Stimulated activated CD8-positive, alpha-beta memory T cell treated with anti-CD3 and anti-CD28 coated beads, Interleukin-4, amount 100 ng/mL, for 24 hours (primary cell): ENCODE measurements around the gene CAND1.

Experiments used
- DNase-seq: peaks from one replicate; pipeline ENCODE4 v3.0.0-alpha.2; 2020; ENCODE audit warnings: low read depth

The CAND1 gene

DNA sequence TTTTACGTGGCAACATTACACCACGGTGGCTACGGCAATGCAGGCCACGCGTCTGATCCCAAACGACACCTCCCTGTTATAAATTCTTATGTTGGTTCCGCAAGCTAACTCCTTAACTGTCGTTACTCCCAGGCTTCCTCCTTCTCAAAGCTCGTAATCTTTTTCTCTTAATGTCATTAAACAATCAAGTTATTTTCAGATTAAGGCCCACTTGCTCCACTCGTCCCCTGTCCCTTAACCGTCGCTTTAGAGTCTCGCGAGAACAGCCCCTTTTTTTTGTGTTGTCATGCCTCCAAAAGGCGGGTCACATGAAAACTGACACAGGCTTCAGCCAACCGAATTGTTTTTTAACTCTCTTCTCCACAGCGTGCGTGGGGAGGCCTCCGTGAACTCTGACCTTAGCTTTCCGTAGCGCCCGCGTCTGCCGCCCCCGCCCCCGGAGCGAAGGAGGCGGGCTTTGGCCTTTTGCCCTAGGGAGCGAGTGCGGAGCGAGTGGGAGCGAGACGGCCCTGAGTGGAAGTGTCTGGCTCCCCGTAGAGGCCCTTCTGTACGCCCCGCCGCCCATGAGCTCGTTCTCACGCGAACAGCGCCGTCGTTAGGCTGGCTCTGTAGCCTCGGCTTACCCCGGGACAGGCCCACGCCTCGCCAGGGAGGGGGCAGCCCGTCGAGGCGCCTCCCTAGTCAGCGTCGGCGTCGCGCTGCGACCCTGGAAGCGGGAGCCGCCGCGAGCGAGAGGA lies at the start of gene CAND1:
CAND1 (plus strand) TSS at position 463 of the 737 bp plus-strand sequence. CDS start 360 bp downstream, outside the sequence.
- DNase-seq, result peak; percentile 94

DNA sequence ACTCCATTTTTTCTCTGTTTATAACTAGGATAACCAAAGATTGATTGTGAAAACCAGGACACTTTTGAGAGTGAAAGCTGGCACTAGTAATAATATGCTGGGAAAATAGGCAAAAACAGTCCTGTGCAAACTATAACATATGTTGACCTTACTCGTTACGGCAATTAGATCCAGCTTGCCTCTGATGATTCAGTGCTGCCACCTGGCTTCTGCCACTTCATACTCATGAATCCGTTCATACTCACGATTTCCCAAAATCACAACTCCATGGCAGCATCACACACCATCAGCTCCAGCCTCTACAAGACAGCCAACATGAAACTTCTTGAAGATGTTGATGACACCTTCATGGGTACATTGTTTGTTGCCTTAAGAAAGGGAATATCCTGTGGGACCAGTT lies 49.1 kb upstream of the CAND1 start:
- no peak for DNase-seq

DNA sequence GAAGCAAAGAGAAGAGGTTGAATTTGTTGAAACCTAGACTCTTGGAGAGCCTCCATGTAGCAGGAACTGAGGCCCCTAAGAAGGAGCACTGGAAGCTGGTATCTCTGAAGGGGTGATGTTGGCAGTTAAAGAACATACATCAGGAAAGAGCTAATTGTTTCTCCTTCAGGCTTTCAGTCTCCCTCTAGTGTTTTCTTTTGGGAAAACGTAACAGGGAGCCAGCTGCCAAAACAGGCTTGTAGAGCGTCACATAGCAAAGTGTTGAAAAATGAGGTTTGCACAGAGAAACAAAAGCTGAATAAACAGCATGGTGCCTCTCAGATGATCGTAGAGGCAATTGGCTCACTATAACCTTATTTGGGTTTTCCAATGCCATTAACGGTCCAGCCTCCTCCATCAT lies 46.9 kb upstream of the CAND1 start:
- no peak for DNase-seq

DNA sequence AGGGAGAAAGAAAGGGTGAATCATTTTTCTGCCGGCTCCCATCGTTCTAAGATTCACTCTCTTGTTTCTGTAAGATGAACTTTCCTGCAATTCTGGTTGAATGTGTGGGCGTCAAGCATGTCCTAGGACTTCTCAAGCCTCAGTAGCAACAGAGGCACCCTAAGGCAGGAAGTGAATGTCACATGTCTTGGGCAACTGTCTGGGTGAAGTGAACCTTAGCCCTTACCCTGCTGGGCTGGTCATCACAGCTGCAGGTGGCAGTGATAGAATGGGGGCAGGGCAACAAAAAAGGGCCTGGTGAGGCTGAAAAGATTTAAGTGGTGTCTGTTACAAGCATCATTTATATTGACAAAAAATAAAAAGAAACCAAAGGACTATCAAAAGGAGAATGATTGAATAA lies 45.9 kb upstream of the CAND1 start:
- no peak for DNase-seq

DNA sequence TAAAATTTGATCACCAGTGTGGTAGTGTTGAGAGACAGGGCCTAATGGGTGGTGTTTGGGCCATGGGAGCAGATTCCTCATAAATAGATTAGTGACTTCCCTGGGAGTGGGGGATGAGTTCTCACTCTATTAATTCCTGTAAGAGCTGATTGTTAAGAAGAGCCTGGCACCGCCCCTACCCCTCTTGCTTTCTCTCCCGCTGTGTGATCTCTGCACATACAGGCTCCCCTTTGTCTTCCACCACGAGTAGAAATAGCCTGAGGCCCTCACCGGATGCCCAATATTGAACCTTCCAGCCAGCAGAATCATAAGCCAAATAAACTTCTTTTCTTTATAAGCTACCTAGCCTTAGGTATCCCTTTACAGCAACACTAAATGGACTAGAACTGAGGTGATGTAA lies 31.9 kb upstream of the CAND1 start:
- no peak for DNase-seq

DNA sequence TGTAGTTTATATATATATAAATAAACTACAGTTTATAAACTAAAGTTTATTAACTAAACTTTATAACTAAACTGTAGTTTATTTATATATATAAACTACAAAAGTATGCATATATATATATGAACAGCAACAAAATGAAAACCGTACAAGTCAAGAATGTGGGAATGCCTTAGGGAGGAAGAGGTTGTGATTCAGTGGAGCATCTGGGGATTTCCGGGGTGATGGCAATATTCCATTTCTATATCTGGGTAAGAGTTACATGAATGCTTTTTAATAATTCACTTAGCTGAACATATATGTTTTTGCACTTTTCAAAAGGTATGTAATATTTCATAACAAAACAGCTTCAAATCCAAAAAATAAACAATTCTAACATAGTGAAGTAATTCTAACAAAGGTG lies 30.1 kb upstream of the CAND1 start:
- no peak for DNase-seq

DNA sequence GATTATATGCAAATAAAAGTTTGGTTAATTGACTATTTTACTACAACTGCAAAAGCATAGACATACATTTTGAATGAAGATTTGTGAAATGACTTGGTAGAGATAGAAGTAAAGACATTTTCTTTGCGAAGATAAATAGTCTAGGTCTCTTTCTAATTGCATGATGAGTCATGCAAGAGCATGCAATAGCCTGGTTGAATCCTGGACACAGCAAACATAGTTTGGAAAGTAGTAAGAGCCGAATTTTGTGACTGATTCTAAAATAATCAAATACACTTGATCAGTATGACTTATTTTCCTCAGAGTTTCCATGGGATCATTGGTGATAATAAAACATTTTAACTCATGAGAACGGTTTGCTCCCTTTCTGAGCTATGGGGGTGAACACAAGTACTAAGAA lies 27.7 kb upstream of the CAND1 start:
- no peak for DNase-seq

DNA sequence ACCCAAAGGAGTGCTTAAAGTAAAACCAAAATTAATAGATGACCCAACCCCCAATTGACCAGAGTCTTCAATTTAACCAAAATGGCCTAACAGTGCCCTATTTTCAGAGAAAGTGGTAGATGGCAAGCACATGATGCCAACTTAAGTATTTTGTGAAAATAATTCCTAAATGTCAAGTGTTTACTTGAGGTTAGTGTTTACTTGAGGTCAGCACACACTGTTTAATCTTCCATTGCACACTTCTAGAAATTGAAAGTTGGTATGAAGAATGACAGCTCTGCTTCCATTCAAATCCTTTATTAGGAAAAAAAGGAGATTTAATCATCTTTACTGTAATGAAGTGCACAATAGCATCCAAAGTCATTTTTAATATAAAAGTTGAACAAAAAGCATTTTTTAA lies 25.9 kb upstream of the CAND1 start:
- no peak for DNase-seq

DNA sequence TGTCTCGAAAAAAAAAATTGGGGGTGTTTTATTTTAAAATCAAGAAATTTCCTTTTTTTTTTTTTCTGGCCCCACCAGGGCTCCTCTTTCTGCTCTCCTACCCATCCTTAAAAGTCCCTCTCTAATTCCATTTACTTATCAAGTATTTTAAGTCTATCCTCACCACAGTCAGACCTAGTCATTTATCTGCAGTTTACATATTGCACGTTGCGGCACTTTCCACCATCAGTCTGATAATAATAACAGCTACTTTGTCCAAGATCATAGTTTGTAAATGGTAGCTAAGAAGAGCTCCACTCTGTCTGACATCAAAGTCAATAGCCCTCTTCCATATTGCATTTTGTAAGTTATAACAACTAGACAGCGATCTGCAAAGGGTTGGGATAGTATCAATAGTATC lies 23.6 kb upstream of the CAND1 start:
- no peak for DNase-seq

DNA sequence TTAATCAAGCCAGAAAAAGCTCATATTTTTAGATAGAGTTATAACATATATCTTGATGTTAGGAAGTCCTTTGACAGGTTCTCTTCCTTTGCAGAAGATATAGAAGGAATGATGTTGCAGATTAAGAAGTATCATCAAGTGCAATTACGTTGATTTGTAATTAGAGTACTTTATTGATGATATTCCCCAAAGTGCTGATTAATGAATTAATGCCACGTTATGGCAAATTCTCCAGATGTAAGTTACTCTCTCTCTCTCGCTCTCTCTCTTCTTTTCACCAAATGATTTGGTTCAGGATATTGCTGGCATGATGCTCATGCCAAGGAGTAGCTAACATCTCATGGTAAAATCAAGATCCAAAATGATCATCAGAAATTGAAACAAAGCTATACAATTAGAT lies 18.1 kb upstream of the CAND1 start:
- DNase-seq, result no peak

DNA sequence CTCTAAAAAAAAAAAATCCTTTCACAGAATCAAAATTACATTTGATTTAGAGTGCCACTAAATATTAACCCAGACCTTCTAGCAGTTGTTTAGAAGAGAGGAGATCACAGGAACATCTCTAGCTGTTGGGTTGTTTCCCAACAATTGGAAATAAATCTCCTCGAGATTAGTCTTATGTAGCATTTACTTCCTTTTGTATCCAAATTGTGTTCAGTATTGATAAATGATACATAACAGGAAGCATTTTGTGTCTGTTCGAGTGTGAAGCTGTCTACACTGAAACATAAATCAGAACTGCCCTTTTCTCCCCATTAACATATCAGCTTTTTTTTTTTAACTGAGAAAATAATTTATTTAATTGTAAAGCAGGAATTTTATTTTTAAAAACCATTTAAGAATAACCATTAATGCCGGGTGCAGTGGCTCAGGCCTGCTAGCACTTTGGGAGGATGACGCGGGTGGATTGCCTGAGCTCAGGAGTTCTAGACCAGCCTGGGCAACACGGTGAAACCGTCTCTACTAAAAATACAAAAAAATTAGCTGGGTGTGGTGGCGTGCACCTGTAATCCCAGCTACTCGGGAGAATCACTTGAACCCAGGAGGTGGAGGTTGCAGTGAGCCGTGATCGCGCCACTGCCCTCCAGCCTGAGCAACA lies 14.7 kb upstream of the CAND1 start:
- DNase-seq, result no peak

DNA sequence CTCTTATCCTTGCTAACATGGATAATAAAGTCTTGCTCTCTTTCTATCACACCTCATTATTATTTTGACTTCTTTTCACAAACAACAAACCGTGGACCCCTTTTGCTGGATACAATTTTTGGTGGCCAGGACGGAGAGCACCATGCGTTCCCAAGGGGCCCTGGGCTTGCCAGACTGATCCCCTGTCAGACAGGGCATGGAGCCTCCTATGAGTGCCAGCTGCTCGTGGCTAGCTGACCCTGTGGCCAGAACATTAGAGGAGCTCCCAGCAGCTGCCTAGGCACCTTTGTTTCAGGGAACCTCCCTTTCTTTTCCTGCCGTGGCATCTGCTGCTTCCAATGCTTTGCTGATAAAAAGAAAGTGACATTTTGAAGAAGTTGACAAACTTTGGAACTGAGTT lies 12.5 kb upstream of the CAND1 start:
- DNase-seq, result no peak

DNA sequence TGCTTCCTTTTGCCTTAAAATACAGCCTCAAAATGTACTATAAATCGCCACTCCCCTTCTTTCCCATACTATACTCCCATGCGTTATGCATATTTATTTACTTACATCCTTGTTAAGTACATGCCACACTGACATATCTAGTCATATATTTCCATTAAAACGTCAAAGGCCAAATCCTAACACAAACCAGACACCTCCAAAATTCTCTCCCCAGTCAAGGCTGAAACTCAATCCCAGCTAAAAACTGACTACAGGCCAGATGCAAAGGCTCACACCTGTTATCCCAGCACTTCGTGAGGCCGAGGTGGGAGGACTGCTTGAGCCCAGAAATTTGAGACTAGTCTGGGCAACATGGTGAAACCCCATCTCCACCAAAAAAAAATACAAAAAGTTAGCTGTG lies 5.7 kb upstream of the CAND1 start:
- no peak for DNase-seq

DNA sequence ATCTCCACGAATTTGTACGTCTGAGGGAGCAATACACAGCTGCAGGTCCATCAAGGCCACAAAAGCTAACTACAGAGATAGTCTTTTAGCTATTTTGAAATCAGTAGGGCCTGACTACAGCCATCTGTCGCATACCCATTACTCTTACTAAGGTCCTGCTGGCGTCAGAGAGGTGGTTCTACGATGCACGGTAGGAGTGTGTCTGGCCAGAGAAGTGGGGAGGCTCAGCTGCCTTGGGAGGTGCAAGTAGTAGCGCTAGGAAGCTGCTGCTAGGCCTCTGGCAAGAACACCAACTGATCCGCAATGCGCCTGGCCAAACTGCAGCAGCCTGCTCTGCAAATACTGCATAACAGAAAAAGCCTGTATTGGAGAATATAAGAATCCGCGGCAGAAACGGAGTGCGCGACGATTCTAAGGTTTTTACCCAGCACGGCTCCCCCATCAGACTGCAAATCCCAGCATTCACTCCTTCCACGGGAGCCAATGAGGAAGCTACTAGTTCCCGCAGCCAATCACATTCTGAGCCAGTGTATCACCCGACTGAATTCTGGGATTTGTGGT lies 743 bp upstream of the CAND1 start:
- peak; percentile 68 for DNase-seq

DNA sequence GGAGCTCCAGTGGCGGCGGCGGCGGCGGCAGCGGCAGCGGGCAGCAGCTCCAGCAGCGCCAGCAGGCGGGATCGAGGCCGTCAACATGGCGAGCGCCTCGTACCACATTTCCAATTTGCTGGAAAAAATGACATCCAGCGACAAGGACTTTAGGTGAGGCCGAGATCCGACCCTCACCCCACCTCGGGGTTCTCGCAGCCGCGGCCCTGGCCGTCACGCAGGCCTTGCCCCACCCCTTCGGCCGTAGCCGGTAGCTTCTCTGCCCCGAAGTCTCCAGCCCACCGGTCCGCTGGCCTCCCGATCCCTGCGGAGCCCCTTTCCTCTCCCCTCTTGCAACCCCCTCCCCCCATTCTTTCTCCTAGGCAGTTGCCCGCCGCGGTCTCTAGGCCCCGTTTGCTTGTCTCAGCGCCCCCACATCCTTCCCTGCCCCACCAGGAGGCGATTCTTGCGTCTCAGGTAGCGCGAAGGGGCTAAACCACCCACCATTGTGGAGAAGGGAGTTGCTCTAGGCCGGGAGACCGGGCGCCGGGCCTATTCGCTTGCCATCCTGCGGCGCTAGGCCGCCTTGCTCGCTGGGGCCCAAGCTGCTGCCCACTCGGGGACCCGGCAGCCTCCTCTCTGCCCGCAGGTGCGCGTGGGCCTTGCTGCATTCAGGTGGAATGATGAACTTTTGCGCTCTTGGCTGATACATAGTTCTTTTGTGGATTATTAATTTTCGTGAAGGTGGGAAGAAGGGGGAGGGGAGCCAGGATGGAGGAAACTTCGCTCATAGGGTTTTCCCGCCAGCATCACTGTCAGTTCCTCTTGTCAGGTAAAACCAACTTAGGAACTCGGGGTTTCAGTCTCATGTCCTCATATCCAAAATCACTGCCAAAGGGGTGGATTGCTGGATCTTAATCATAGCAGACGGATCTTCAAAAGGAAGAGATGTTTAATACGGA lies 745 bp downstream of the CAND1 start:
- DNase-seq, result peak; percentile 19

DNA sequence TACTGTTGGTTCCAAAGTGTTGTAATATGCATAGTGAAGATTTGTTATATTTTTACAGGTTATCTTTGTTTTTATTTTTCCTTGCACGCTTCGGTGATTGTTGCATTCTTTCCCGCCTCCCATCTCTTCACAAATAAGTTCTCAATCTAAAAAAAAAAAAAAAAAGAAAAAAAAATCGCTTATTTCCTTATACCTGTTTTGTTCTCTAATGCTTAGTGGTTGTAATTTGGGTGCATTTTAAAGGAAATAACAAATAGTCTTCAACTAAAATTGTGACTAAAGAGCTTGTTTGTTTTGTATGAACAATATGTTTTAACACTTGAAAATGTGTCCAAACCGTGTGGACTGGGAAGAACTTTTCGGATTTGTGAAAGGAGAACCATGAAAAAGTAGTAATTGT lies 1.5 kb downstream of the CAND1 start:
- DNase-seq, result no peak

DNA sequence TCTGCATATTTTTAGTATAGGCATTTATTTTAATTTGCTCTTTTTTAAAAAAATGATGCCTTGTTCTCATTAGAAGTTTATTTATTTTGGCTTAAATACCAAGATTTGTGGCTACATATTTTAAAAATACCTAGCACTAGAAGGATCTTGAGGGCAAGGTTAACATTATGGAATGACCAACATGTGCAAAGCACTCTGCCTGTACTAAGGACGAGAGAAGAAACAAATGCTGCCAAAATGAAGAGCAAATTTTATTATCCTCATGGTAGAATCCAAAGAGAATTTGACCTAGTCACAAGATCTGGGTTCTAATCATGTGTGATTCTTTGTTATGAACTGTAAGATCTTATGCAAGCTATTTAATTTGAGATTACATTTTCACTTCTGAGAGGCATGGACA lies 2.8 kb downstream of the CAND1 start:
- no peak for DNase-seq

DNA sequence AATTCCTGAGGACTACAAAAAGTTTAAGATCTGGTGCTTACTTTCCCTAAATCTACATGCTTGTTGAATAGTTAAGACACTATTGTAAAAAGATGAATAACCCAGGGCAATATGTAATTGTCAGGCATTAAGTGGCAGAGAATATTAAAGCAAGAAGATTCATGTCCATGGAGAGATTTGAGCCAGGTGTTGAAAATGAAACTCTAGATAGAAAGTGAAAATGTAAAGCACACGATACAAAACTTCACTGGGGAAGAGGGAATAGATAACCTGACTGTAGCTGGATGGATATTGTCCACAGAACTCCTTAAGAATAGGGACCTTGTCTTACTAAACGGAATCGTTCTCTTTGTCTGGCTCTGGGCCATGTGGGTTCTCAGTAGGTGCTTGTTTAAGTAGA lies 5.0 kb downstream of the CAND1 start:
- DNase-seq, result no peak

DNA sequence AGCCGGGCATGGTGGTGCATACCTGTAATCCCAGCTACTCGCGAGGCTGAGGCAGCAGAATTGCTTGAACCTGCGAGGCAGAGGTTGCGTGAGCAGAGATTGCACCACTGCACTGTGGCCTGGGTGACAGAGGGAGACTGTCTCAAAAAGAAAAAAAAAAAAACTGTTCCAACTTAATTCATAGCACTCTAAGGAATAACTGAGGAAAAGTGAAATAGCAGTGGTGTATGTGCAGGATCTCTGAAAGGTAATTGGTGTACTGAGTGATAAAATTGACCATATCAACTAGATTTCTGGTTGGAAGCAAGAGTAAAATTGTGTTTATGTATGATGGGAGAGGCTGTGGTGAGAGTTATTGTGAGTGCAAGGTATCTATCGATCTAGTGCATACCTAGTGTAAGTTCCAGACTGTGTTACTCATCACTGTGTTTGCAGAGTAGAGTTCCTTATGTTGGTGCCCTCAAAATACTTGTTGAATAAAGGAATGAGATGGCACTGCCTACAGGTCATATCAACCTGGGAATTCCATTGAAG lies 6.3 kb downstream of the CAND1 start:
- DNase-seq, result no peak

DNA sequence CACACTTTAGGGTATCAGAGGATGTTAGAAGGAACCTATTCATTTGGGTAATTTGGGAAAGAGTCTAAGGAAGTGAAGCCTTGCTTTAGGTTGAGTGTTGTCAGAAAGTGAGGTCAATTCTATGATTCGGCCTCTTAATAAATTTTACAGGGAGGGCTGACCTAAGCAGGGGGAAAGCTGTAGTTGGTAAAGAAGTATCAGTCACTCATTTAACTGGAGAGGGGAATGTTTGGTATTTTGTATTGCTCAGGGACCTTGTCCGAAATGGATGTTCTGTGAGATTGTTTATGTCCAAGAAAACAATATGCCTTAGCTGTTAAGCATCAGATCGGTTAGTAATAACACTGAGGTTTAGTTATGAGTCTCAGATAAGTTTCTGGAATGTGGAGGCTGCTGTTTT lies 7.3 kb downstream of the CAND1 start:
- DNase-seq, result no peak

DNA sequence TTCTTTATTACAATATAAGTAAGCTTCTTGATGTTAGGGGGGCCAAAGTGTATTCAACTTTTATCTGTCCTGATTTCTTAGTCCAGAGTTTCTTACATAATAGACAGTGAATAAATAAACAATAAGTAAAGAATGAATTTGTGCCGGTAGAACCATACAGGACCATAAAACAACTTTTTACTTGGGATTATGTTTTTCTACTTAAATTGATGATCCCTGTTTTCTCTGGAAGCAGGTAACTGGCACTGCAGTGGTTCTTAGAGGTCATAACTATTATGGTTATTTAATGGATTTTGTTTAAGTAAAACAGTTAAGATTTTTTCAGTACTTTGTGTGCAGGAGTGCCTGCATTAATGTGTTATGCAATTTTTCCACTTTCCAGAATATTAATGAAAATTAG lies 10.5 kb downstream of the CAND1 start:
- no peak for DNase-seq

DNA sequence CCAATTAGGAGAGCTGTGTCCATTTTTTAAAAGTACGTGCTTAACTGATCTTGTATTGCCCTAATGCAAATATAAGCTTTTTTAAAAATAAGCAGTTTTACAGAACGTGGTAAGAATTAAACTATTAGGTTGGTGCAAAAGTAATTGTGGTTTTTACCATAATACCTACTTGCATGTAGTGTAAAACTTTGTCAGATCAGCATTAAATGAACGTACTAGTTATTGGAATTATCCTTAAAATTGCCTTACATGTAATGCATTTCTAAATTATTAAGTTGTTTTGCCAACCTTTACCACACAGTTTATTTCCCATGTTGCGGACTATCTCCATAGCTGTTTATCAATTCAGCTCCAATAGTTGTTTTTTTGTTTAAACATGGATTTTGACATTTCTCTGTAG lies 10.9 kb downstream of the CAND1 start:
- DNase-seq, result no peak
